Transverse colon (tissue), 4 donors: ENCODE results near the gene LEMD1. TPM values are rescaled to one million over a fixed set of nuclear protein-coding genes. Genes with fewer than 3 reads are reported as not detected.

Experiments
- DNase-seq: peaks from one replicate; pipeline ENCODE4 v3.0.0-alpha.2; 2019
- H3K27ac ChIP-seq, 4 donors: fragments of 200-600 bp; sonication (generic); 2 replicates each; pipeline ENCODE4 v1.5.1; 2016 to 2018; ENCODE audit warnings: inconsistent platforms in 4 of 4
- H3K27me3 ChIP-seq: fragments of 200-600 bp; sonication (generic); 2 replicates; pipeline ENCODE4 v1.5.1; 2017; ENCODE audit warnings: inconsistent platforms
- H3K36me3 ChIP-seq, 4 donors: fragments of 200-600 bp; sonication (generic); 2 replicates each; pipeline ENCODE4 v1.5.1; 2017 to 2019; ENCODE audit warnings: inconsistent platforms in 4 of 4
- H3K4me1 ChIP-seq, 4 donors: fragments of 200-600 bp; sonication (generic); 2 replicates each; pipeline ENCODE4 v1.5.1; 2017 to 2020; ENCODE audit warnings: inconsistent platforms in 4 of 4
- H3K4me3 ChIP-seq, 4 donors: fragments of 200-600 bp; sonication (generic); 1 replicate in 1 of 4; 2 replicates in 3 of 4; pipeline versions ENCODE4 v1.5.1 to v1.6.1; 2017 to 2019; ENCODE audit warnings: inconsistent platforms in 4 of 4
- H3K9me3 ChIP-seq, 2 donors: fragments of 200-600 bp; sonication (generic); 2 replicates each; pipeline ENCODE4 v1.5.1; 2017 to 2019; ENCODE audit warnings: inconsistent platforms in 2 of 2
- CTCF ChIP-seq, 5 experiments: fragments of 200-600 bp in 3 of 5; fragments of 450-650 bp in 2 of 5; sonication (generic) in 3 of 5; IDR thresholded peaks; 1 replicate in 2 of 5; 2 replicates in 3 of 5; pipeline ENCODE4 v1.5.1; 2016 to 2017; ENCODE audit warnings: antibody characterized with exemption in 5 of 5, inconsistent platforms in 3 of 5, mild to moderate bottlenecking in 2 of 5, moderate library complexity in 1 of 5
- EP300 ChIP-seq: sonication (generic); formaldehyde crosslinking; IDR thresholded peaks from one replicate; pipeline ENCODE4 v1.6.1; 2017; ENCODE audit warnings: antibody characterized with exemption, low read depth
- POLR2A ChIP-seq: fragments of 450-650 bp; IDR thresholded peaks from one replicate; pipeline ENCODE4 v1.6.1; 2016; ENCODE audit warnings: antibody characterized with exemption, mild to moderate bottlenecking, moderate library complexity
- POLR2AphosphoS5 ChIP-seq, 3 donors: sonication (generic); formaldehyde crosslinking; IDR thresholded peaks; one replicate each; pipeline ENCODE4 v1.6.1; 2016; ENCODE audit warnings: antibody characterized with exemption in 3 of 3
- WGBS, 2 donors: methylation state at CpG; one replicate each; pipeline ENCODE4 v1.1.5; 2018; ENCODE audit warnings: low coverage in 1 of 2; 5-methylcytosine and 5-hydroxymethylcytosine counted together
- in situ Hi-C, 4 donors: fragments of 200-750 bp; cut with MboI; loops; one replicate each; pipeline versions ENCODE4 v1.15.0 to v1.15.1; 2017; ENCODE audit warnings: low sequenced_read_pairs in 3 of 4, low pct_ligation_motif_present in 1 of 4, low pct_unique_long_range_greater_than_20kb in 1 of 4
- intact Hi-C: fragments of 100-400 bp; cut with DNase I; formaldehyde crosslinking; loops from one replicate; pipeline ENCODE4 v1.15.1; 2023; ENCODE audit warnings: low total_unique reads
- total RNA-seq, 4 donors: library from RNA; depleted of rRNA; stranded (reverse); fragments of >200 nt; gene quantifications; one replicate each; pipeline ENCODE4 v1.1.0, GENCODE V29; 2016

The LEMD1 gene
- total RNA-seq, 4 donors from 2014 or later, result not detected

GRCh38 chr1:205344066-205344928 lies 77.6 kb downstream of the LEMD1 start:
- Histone ChIP-seq H3K36me3 (no peaks in the 10 kb centered on the region), H3K4me3 (peak overlapping the region; percentile 4 to 47 (median 25)), H3K4me1 (peaks cover 10 to 16% (median 13%) of the 10 kb centered on the region in 4 donors), H3K9me3 (no peaks in the 10 kb centered on the region), H3K27ac (no peak overlapping the region), H3K27me3 (peaks cover 56% of the 10 kb centered on the region)
- intact Hi-C loops (no loop called here), in situ Hi-C loops (no loop called here)
- TF ChIP-seq CTCF (IDR thresholded peaks at IDR 0.05), result no peak
- TF ChIP-seq POLR2AphosphoS5 (IDR thresholded peaks at IDR 0.05), result no peak
- TF ChIP-seq POLR2A, result no peak
- peak; percentile 45 for DNase-seq
- 0 to 15% methylated on average over 1 to 34 of the region's 59 CpGs for WGBS, 2 donors

GRCh38 chr1:205343431-205344065 lies 78.3 kb downstream of the LEMD1 start:
- Histone ChIP-seq H3K9me3 (no peaks in the 10 kb centered on the region), H3K36me3 (no peaks in the 10 kb centered on the region), H3K27me3 (peaks cover 56% of the 10 kb centered on the region), H3K4me3 (peak overlapping the region in 3 of 4 donors; percentile 4 to 47 (median 39)), H3K27ac (no peak overlapping the region), H3K4me1 (peaks cover 10 to 16% (median 13%) of the 10 kb centered on the region in 4 donors)
- intact Hi-C loops, result no loop called here
- in situ Hi-C loops, result no loop called here
- DNase-seq, result no peak
- TF ChIP-seq EP300, result no peak
- TF ChIP-seq CTCF (IDR thresholded peaks at IDR 0.05), result no peak
- TF ChIP-seq POLR2A, result no peak
- TF ChIP-seq POLR2AphosphoS5 (IDR thresholded peaks at IDR 0.05), result no peak
- 16% methylated on average over 39 of the region's 63 CpGs; no CpG with 5 or more reads in 1 of the 2 donors for WGBS, 2 donors

- Histone ChIP-seq H3K36me3 (no peaks in the 10 kb centered on the region), H3K27me3 (peaks cover 56% of the 10 kb centered on the region), H3K27ac (no peak overlapping the region), H3K4me1 (peaks cover 10 to 16% (median 13%) of the 10 kb centered on the region in 4 donors), H3K9me3 (no peaks in the 10 kb centered on the region), H3K4me3 (no peak overlapping the region)
- WGBS, 2 donors, result 81% methylated on average over 12 of the region's 12 CpGs; no CpG with 5 or more reads in 1 of the 2 donors
- intact Hi-C loops (no loop called here), in situ Hi-C loops (no loop called here)
- no peak for TF ChIP-seq EP300
- TF ChIP-seq POLR2AphosphoS5 (IDR thresholded peaks at IDR 0.05), result no peak
- TF ChIP-seq CTCF (IDR thresholded peaks at IDR 0.05), result no peak
- no peak for TF ChIP-seq POLR2A
- no peak for DNase-seq
Observed at GRCh38 chr1:205342986-205343385, 78.9 kb downstream of the LEMD1 start.

GRCh38 chr1:205340676-205341075 lies 81.2 kb downstream of the LEMD1 start:
- TF ChIP-seq CTCF (IDR thresholded peaks at IDR 0.05) (no peak), EP300 (no peak), POLR2AphosphoS5 (IDR thresholded peaks at IDR 0.05) (no peak)
- Histone ChIP-seq H3K9me3 (no peaks in the 10 kb centered on the region), H3K4me3 (no peak overlapping the region), H3K4me1 (peaks cover 10 to 16% (median 13%) of the 10 kb centered on the region in 4 donors), H3K27me3 (peaks cover 36% of the 10 kb centered on the region), H3K27ac (no peak overlapping the region), H3K36me3 (no peaks in the 10 kb centered on the region)
- DNase-seq, result no peak
- in situ Hi-C loops (no loop called here), intact Hi-C loops (no loop called here)
- 80 to 100% methylated on average over 1 of the region's 1 CpG for WGBS, 2 donors
